NCI-H524 (cell line): ENCODE data around the gene EZR.

Experiments used
- DNase-seq, 2 experiments: peaks; one replicate each; lab custom pipeline; 2025; lab: John Stamatoyannopoulos, UW

The EZR gene

GRCh38 chr6:158819213-158819976, at the start of gene EZR:
Gene EZR (minus strand): TSS chr6:158819368. CDS start chr6:158818093, 1,275 bp downstream.
- DNase-seq, result peak; percentile 65 to 87

- no peak for DNase-seq
These were observed 48.9 kb upstream of the EZR start for GRCh38 chr6:158868122-158868480.

GRCh38 chr6:158867381-158868121, 48.4 kb upstream of the EZR start:
- no peak for DNase-seq

- DNase-seq, result no peak
These were observed 46.6 kb upstream of the EZR start for GRCh38 chr6:158865769-158866168.

GRCh38 chr6:158863646-158864045, 44.5 kb upstream of the EZR start:
- no peak for DNase-seq

GRCh38 chr6:158861686-158862381, 42.7 kb upstream of the EZR start:
- DNase-seq, result no peak

- no peak for DNase-seq
These were observed 41.2 kb upstream of the EZR start for GRCh38 chr6:158860279-158860865.

- peak in 1 of 2 experiments; percentile 27 for DNase-seq
These were observed 37.1 kb upstream of the EZR start for GRCh38 chr6:158856261-158856660.

- DNase-seq, result no peak
These were observed 35.3 kb upstream of the EZR start for GRCh38 chr6:158854214-158855101.

GRCh38 chr6:158853880-158854213, 34.7 kb upstream of the EZR start:
- no peak for DNase-seq

- no peak for DNase-seq
These were observed 34.1 kb upstream of the EZR start for GRCh38 chr6:158853072-158853879.

- DNase-seq, result no peak
These were observed 33.3 kb upstream of the EZR start for GRCh38 chr6:158852312-158853071.

GRCh38 chr6:158850807-158851115, 31.6 kb upstream of the EZR start:
- no peak for DNase-seq

GRCh38 chr6:158849899-158850806, 31.0 kb upstream of the EZR start:
- DNase-seq, result no peak

GRCh38 chr6:158848490-158848895, 29.3 kb upstream of the EZR start:
- DNase-seq, result no peak

GRCh38 chr6:158847786-158848185, 28.6 kb upstream of the EZR start:
- DNase-seq, result peak in 1 of 2 experiments; percentile 28

GRCh38 chr6:158847012-158847529, 27.9 kb upstream of the EZR start:
- no peak for DNase-seq

- DNase-seq, result no peak
These were observed 24.8 kb upstream of the EZR start for GRCh38 chr6:158843751-158844683.
